Fibroblast of peridontal ligament (primary cell): ENCODE measurements around the gene PKNOX2.

ENCODE experiments used
- DNase-seq: peaks from one replicate; pipeline ENCODE4 v3.0.0-alpha.2; 2010; ENCODE audit errors: extremely low read depth

PKNOX2 gene

GRCh38 chr11:125284245-125284850 is 119.8 kb downstream of the PKNOX2 start:
- DNase-seq: peak; percentile 11

- no peak for DNase-seq
These were observed 121.3 kb downstream of the PKNOX2 start for GRCh38 chr11:125285844-125286243.

- DNase-seq: no peak
These were observed 121.9 kb downstream of the PKNOX2 start for GRCh38 chr11:125286486-125286885.

- no peak for DNase-seq
These were observed 123.1 kb downstream of the PKNOX2 start for GRCh38 chr11:125287491-125288210.

- DNase-seq: no peak
These were observed 125.0 kb downstream of the PKNOX2 start for GRCh38 chr11:125289419-125290098.

GRCh38 chr11:125290263-125290662 is 125.7 kb downstream of the PKNOX2 start:
- DNase-seq: no peak

GRCh38 chr11:125292100-125292499 is 127.5 kb downstream of the PKNOX2 start:
- DNase-seq: no peak

- no peak for DNase-seq
These were observed 129.0 kb downstream of the PKNOX2 start for GRCh38 chr11:125293596-125293995.

GRCh38 chr11:125295931-125296330 is 131.4 kb downstream of the PKNOX2 start:
- no peak for DNase-seq

GRCh38 chr11:125297346-125297915 is 132.9 kb downstream of the PKNOX2 start:
- DNase-seq: no peak

GRCh38 chr11:125299061-125299615 is 134.6 kb downstream of the PKNOX2 start:
- DNase-seq: no peak

- DNase-seq: no peak
These were observed 135.3 kb downstream of the PKNOX2 start for GRCh38 chr11:125299821-125300220.

- peak; percentile 10 for DNase-seq
These were observed 136.3 kb downstream of the PKNOX2 start for GRCh38 chr11:125300791-125301218.

GRCh38 chr11:125301346-125301745 is 136.8 kb downstream of the PKNOX2 start:
- DNase-seq: no peak

- no peak for DNase-seq
These were observed 138.6 kb downstream of the PKNOX2 start for GRCh38 chr11:125303186-125303585.

GRCh38 chr11:125303694-125304093 is 139.1 kb downstream of the PKNOX2 start:
- DNase-seq: no peak

GRCh38 chr11:125304136-125304535 is 139.6 kb downstream of the PKNOX2 start:
- DNase-seq: no peak

- DNase-seq: no peak
These were observed 140.3 kb downstream of the PKNOX2 start for GRCh38 chr11:125304876-125305275.

- DNase-seq: no peak
These were observed 140.8 kb downstream of the PKNOX2 start for GRCh38 chr11:125305345-125305744.

GRCh38 chr11:125306476-125306875 is 141.9 kb downstream of the PKNOX2 start:
- no peak for DNase-seq

GRCh38 chr11:125308246-125308645 is 143.7 kb downstream of the PKNOX2 start:
- DNase-seq: no peak

GRCh38 chr11:125312391-125312790 is 147.8 kb downstream of the PKNOX2 start:
- DNase-seq: no peak
